GM12874 (cell line): ENCODE results near the gene FAM43A.

Experiments
- CTCF ChIP-seq: IDR thresholded peaks from 2 replicates; pipeline ENCODE4 v1.5.1; 2011; ENCODE audit warnings: low read depth, mild to moderate bottlenecking, control low read depth, low read length, moderate library complexity; ENCODE audit not compliant: insufficient read depth

FAM43A gene

GRCh38 chr3:194736277-194736895, 50.7 kb downstream of the FAM43A start:
- no peak for TF ChIP-seq CTCF

GRCh38 chr3:194736896-194737600, 51.4 kb downstream of the FAM43A start:
- TF ChIP-seq CTCF: no peak
